LNCaP clone FGC (cell line): ENCODE data around the gene UBAP2L.
"Not testable (repeated sequence)": the region's sequence is repeated elsewhere in the genome, so short reads cannot be mapped to it uniquely, and the experiment has no call there.

Experiments used
- DNase-seq: peaks from one replicate; pipeline ENCODE4 v3.0.0-alpha.2; 2011; ENCODE audit warnings: low read depth
- H3K4me3 ChIP-seq: 2 replicates; pipeline ENCODE4 v1.5.1; 2011; ENCODE audit warnings: mild to moderate bottlenecking, low read depth, low read length, control low read depth
- TF ChIP-seq, protein P1 (sequence below): IDR thresholded peaks from 2 replicates; pipeline ENCODE4 v1.5.1; 2012; ENCODE audit warnings: mild to moderate bottlenecking; ENCODE audit not compliant: control insufficient read depth, insufficient read depth; ENCODE audit errors: extremely low read depth

The UBAP2L gene

GRCh38 chr1:154301582-154301981 is 80.8 kb downstream of the UBAP2L start:
- H3K4me3 ChIP-seq: no peak overlapping the region
- TF ChIP-seq, protein P1, sequence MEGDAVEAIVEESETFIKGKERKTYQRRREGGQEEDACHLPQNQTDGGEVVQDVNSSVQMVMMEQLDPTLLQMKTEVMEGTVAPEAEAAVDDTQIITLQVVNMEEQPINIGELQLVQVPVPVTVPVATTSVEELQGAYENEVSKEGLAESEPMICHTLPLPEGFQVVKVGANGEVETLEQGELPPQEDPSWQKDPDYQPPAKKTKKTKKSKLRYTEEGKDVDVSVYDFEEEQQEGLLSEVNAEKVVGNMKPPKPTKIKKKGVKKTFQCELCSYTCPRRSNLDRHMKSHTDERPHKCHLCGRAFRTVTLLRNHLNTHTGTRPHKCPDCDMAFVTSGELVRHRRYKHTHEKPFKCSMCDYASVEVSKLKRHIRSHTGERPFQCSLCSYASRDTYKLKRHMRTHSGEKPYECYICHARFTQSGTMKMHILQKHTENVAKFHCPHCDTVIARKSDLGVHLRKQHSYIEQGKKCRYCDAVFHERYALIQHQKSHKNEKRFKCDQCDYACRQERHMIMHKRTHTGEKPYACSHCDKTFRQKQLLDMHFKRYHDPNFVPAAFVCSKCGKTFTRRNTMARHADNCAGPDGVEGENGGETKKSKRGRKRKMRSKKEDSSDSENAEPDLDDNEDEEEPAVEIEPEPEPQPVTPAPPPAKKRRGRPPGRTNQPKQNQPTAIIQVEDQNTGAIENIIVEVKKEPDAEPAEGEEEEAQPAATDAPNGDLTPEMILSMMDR: no peak
- DNase-seq: no peak

DNA sequence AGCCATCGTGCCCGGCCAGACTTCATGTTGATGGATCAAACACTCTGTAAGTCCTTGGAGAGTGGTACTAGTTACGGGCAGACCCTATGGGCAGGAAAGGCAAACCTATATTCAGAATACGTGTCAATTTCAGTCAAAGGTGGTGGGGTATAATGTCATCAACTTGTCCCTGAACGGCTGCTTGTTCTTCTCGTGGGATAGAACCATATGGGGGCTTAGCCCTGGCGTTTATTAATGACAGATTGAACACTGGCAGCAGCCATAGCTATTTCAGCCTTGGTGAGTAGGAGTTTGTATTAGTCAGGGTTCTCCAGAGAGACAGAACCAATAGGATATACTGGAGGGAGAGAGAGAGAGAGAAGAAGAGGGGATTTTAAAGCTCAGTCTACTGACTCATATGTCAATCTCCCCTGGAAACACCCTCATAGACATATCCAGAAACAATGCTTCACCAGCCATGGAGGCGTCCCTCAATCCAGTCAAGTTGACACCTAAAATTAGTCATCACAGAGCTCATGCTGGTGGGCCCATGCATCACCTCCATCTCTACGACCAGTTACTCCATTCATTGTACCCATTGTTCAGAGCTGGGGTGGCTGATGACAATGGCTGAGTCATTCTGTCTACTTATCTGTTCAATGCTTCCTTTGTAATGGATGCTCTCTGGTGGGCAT is 84.0 kb downstream of the UBAP2L start:
- H3K4me3 ChIP-seq: no peak overlapping the region
- TF ChIP-seq, protein P1: no peak
- DNase-seq: no peak

DNA sequence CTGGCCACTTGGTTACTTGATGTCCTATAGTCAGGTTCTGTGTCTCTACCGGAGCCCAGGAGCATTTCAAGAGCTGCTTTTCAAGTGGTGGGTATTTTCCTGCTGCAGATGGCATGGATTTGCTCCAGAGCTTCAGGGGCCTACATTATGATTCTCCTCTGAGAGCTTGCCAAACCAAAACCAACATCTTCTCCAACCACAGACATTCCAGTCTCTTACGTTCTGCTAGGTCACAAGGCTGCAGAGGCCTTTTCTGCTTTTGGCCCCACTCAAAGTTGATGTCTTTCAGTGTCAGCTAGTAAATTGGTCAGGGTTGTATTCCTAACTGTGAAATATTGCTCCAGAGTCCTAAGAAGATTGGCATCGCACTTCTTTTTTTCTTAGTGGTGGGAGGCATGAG is 85.4 kb downstream of the UBAP2L start:
- no peak for DNase-seq
- TF ChIP-seq, protein P1: no peak
- H3K4me3 ChIP-seq: no peak overlapping the region

DNA sequence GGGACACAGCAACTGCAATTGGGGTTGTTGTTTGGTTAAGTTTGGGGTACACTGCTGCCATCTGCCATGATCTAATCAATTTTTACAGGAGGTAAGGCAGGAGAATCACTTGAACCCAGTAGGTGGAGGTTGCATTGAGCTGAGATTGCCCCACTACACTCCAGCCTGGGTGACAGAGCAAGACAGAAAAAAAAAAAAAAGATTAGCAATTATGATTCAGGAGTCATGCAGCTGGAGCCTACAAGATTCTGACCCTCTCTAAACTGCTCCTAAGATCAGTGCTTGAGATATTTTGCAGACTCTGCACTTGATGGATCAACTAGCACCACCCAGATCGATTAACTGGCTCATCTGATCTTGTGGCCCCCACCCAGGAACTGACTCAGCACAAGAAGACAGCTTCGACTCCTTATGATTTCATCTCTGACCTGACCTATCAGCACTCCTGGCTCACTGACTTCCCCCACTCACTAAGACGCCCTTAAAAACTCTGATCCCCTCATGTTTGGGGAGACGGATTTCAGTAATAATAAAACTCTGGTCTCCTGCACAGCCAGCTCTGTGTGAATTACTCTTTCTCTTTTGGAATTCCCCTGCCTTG is 87.0 kb downstream of the UBAP2L start:
- H3K4me3 ChIP-seq, DNase-seq: not testable (repeated sequence)

DNA sequence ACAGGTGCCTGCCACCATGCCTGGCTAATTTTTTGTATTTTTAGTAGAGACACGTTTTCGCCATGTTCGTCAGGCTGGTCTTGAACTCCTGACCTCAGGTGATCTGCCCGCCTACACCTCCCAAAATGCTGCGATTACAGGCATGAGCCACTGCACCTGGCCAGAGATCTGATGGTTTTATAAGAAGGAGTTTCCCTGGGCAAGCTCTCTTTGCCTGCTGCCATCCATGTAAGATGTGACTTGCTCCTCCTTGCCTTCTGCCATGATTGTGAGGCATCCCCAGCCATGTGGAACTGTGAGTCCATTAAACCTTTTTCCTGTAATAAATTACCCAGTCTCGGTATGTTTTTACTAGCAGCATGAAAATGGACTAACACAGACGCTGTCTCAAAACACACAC is 88.4 kb downstream of the UBAP2L start:
- H3K4me3 ChIP-seq, DNase-seq: not testable (repeated sequence)

DNA sequence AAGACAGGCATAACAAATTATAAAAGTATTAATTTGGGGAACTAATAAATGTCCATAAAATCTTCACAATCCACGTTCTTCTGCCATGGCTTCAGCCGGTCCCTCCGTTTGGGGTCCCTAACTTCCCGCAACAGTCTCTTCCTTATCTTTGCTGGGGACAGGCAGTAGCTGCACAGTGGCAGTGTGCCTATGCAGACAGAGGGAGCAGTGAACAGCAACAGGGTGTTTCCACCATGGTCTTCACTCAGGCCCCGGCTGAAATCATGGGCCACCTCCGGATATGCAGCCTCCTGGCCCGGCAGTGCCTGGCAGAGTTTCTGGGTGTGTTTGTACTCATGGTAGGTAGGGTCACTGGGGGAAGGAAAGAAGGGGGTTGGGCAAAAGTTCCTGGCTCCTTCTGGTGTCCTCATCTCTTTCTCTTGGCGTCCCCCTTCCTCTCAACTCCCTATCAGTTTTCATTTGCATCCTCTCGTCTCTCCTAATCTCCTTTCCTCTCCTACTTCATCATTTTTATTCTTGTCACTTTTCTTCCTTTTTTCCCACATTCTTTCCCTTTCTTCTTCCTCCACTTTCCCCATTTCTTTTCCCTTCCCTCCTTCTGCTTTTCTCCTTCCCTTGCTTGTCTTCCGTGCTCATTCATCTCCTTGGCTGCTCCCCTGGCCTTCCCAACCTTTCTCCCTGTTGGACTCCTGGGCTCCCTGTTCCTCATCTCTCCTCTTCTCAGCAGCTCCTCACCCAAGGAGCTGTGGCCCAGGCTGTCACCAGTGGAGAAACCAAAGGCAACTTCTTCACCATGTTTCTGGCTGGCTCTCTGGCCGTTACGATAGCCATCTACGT is 91.7 kb downstream of the UBAP2L start:
- not testable (repeated sequence) for DNase-seq, H3K4me3 ChIP-seq

- DNase-seq: no peak
- no peak overlapping the region for H3K4me3 ChIP-seq
- TF ChIP-seq, protein P1: no peak
Measured at GRCh38 chr1:154313066-154313356, 92.3 kb downstream of the UBAP2L start.

GRCh38 chr1:154314226-154314625 is 93.5 kb downstream of the UBAP2L start:
- not testable (repeated sequence) for H3K4me3 ChIP-seq, DNase-seq

DNA sequence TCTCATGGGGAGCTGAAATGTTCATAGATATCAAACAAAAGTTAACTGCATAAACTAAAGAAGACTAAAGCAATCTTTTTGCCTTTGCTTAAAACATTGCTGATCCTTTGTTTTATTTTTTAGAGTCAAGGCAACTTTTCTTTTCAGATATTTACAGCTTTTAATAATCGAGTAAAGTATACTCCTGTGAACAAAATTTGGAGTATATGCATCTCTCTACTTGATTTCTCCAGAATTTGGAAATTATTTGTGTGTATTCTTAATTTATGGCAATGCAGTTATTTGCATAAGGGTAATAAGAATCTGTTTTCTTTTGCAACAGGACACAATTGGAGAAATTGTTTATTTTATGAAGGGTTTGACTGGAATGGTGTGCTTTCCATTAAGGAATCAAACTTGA is 95.9 kb downstream of the UBAP2L start:
- no peak for DNase-seq
- no peak overlapping the region for H3K4me3 ChIP-seq
- TF ChIP-seq, protein P1: no peak
